Activated naive CD4-positive, alpha-beta T cell treated with anti-CD3 and anti-CD28 coated beads, Interleukin-2, amount 50 U/mL, for 24 hours (primary cell): ENCODE results near the gene COL4A4.

Experiments
- H3K27ac Mint-ChIP-seq: one replicate; pipeline ENCODE4 v1.8.0; 2021; ENCODE audit warnings: mild to moderate bottlenecking, mixed read lengths
- H3K27me3 Mint-ChIP-seq: one replicate; pipeline ENCODE4 v1.8.0; 2021; ENCODE audit warnings: mixed read lengths
- H3K36me3 Mint-ChIP-seq: one replicate; pipeline ENCODE4 v1.8.0; 2021; ENCODE audit warnings: mixed read lengths
- H3K4me1 Mint-ChIP-seq: one replicate; pipeline ENCODE4 v1.8.0; 2021; ENCODE audit warnings: mixed read lengths
- H3K4me3 Mint-ChIP-seq: one replicate; pipeline ENCODE4 v1.8.0; 2021; ENCODE audit warnings: mild to moderate bottlenecking, mixed read lengths
- H3K9me3 Mint-ChIP-seq: one replicate; pipeline ENCODE4 v1.8.0; 2021; ENCODE audit warnings: mixed read lengths

Gene COL4A4

DNA sequence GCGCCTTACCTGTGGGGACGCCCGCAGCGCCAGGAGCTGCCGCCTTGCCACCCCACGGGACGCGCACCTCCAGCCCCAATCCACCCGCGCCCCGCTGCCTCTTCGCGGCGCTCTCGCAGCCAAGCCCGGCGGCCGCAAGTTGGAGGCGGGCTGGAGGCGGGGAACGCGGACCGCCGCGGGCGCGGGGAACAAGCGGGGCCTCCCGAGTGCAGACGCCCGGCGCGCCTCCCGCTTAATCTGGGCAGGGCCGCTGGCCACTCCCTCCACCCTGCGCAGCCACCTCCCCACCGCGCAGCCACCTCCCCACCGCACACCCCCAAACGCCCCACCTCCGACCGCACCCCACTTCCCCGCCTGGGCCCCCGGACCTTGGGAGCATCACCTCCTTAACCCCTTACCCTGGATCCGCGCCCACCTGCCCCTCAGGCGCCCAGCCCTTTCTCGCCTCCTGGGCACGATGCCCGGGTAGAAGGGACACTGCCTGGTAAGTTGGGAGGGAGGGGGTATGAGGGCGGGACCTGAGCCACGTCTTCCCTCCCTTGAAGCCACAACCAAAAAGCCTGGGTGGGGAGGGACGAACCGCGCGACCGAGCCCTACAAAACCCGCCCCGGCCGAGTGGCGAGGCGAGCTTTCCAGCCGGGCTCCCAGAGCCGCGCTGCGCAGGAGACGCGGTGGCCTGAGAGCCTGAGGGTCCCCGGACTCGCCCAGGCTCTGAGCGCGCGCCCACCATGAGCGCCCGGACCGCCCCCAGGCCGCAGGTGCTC is at the start of gene COL4A4, which contains the start of gene COL4A3:
Gene COL4A4 (minus strand): TSS at position 208 of the 765 bp plus-strand sequence. CDS start 16,722 bp downstream, outside the sequence.
Gene COL4A3 (plus strand): TSS at position 627 of the 765 bp plus-strand sequence. CDS start 103 bp downstream, at position 730.
- Mint-ChIP-seq H3K27ac (no peak within 1 kb of the TSS), H3K4me1 (peaks cover 9% of the 10 kb centered on the region), H3K9me3 (peaks cover 11% of the 10 kb centered on the region), H3K27me3 (peaks cover 45% of the 10 kb centered on the region), H3K4me3 (peak within 1 kb of the TSS; percentile 76), H3K36me3 (no peaks in the 10 kb centered on the region)

DNA sequence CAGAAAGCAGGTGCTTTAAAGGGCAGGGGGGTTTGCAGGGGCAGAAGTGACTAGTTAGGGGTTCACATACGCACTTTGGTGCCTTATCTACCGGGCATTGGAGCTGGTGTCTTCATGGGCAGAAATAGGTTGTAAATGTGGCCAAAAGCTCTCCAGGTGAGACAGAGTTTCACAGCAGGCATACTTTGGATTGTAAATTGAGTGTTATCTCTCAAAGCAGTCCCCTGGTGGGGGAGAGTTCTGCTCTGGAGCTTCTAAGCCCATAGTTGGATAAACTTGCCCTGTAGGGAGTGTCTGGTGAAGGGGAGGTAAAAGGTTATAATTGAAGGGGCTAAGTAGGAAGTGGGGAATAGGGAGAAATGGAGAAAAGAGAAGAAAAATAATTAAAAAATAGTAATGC is 43.6 kb upstream of the COL4A4 start:
- Mint-ChIP-seq H3K9me3 (no peaks in the 10 kb centered on the region), H3K4me3 (no peak overlapping the region), H3K27ac (no peak overlapping the region), H3K27me3 (peaks cover 18% of the 10 kb centered on the region), H3K36me3 (no peaks in the 10 kb centered on the region), H3K4me1 (no peaks in the 10 kb centered on the region)

DNA sequence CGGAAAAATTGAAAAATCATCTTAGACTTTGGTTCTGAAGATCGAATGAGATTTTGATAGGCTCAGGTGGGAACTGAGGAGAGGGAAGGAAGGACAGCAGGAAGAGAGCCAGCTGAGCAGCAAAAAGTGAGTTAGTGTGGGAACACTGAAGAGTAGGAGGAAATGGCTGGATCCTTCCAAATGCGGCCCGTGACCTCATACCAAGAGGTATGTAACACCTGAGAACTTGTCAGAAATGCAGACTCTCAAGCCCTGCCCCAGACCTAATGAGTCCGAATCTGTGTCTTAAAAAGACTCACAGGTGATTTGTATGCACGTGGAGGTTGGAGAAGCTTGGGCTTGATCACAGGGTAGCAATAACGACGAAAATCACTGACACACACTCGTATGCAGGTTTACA is 42.4 kb upstream of the COL4A4 start:
- H3K4me1 Mint-ChIP-seq, result no peaks in the 10 kb centered on the region
- no peaks in the 10 kb centered on the region for H3K9me3 Mint-ChIP-seq
- H3K27ac Mint-ChIP-seq, result no peak overlapping the region
- H3K36me3 Mint-ChIP-seq, result no peaks in the 10 kb centered on the region
- H3K4me3 Mint-ChIP-seq, result no peak overlapping the region
- H3K27me3 Mint-ChIP-seq, result peaks cover 13% of the 10 kb centered on the region

DNA sequence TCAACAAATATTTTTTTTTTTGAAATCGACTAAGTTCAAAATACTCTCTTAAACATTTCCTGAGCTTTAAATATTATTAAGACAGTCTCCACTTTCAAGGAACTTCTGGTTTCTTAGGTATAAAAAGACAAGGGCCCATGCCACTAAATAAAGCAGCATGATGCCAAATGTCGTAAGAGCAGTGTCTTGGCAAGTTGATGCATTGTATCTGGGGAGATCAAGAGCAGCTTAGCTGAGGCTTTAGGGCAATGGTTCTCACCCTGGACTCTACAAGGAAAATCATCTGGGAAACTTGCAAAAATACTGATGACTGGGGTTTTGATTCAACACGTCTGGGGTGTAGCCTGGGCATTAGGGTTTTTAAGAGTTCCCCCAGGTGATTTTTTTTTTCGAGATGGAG is 41.7 kb upstream of the COL4A4 start:
- Mint-ChIP-seq H3K27me3 (peaks cover 13% of the 10 kb centered on the region), H3K9me3 (no peaks in the 10 kb centered on the region), H3K4me3 (no peak overlapping the region), H3K36me3 (no peaks in the 10 kb centered on the region), H3K4me1 (no peaks in the 10 kb centered on the region), H3K27ac (no peak overlapping the region)

DNA sequence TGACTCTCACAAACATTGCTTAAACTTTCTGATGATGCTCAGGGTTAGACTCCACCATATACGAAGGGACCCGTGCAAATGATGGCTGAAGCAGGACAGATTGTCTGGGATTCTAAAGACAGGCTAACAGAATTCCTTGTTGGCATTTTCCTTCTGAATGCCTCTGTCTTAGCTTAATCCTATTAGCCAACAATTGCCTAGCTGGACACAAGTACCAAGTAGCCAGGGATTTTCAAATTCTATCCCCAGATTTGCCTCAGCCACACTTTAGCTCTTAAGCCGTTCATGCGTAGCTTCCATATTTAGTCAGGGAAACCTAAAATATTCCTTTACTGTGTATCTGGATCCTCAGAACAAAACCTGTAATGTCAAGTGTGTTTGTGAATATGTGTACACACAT is 40.4 kb upstream of the COL4A4 start:
- peaks cover 9% of the 10 kb centered on the region for H3K27me3 Mint-ChIP-seq
- H3K27ac Mint-ChIP-seq, result no peak overlapping the region
- no peaks in the 10 kb centered on the region for H3K36me3 Mint-ChIP-seq
- no peak overlapping the region for H3K4me3 Mint-ChIP-seq
- H3K9me3 Mint-ChIP-seq, result no peaks in the 10 kb centered on the region
- H3K4me1 Mint-ChIP-seq, result no peaks in the 10 kb centered on the region

DNA sequence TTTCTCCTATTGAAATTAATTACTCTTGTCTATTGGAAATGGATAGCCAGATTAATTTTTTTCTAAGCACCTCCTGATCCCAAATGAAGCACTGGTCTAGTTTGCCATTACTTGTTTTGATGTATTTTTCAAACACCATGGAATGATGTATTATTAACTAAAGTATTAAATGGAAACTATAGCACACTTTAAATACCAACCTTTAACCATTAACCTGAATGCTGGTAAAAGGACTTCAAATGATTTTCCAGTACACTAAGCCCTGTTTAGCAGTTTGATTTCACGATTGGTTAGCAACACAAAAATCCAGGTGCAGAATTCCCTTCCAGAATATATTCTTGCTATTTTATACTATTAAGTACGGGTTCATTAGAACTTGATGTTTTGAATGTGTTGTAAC is 37.8 kb upstream of the COL4A4 start:
- no peak overlapping the region for H3K4me3 Mint-ChIP-seq
- H3K36me3 Mint-ChIP-seq, result no peaks in the 10 kb centered on the region
- peaks cover 2% of the 10 kb centered on the region for H3K27me3 Mint-ChIP-seq
- H3K4me1 Mint-ChIP-seq, result no peaks in the 10 kb centered on the region
- no peak overlapping the region for H3K27ac Mint-ChIP-seq
- H3K9me3 Mint-ChIP-seq, result no peaks in the 10 kb centered on the region

DNA sequence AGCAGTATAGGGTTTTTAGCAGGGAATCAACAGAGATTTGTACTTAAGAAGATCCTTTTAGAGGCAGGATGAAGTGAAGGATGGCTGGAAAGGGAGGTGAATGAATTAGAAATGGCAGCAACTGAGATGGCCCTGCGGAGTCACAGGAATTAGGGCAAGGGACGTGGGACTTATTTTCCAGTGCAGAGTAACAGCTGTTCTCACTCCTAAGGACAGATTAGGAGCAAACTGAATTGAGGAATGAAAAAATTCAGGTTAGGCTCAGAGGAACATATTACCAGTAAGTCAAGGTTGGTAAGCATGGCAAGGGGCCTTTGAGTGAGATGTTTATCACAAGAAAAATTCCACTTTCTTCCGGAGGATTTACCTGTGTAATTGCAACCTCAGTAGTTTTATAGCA is 34.9 kb upstream of the COL4A4 start:
- no peak overlapping the region for H3K27ac Mint-ChIP-seq
- H3K4me3 Mint-ChIP-seq, result no peak overlapping the region
- no peaks in the 10 kb centered on the region for H3K27me3 Mint-ChIP-seq
- H3K4me1 Mint-ChIP-seq, result no peaks in the 10 kb centered on the region
- no peaks in the 10 kb centered on the region for H3K9me3 Mint-ChIP-seq
- H3K36me3 Mint-ChIP-seq, result no peaks in the 10 kb centered on the region

DNA sequence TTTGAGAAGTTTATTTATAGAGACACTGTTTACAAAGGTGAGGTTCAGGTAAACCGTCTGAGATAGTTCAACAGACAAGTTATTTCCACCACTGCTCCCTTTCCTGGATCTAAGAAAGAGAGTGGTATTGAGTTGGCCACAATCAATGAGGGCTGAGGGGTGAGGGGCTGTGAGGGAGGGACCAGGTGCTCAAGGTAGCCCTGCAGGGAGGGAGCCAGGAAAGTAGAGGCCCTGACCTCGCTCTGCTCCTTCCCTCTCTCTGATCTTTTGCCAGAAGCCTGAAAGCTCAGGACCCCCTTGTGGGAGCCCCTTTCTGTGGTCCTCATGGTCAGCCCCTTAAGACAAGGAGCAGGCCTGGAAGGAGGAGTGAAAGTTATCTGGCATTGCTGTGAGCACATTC is 30.2 kb upstream of the COL4A4 start:
- Mint-ChIP-seq H3K9me3 (no peaks in the 10 kb centered on the region), H3K27me3 (peaks cover 6% of the 10 kb centered on the region), H3K27ac (no peak overlapping the region), H3K4me1 (no peaks in the 10 kb centered on the region), H3K4me3 (no peak overlapping the region), H3K36me3 (no peaks in the 10 kb centered on the region)

DNA sequence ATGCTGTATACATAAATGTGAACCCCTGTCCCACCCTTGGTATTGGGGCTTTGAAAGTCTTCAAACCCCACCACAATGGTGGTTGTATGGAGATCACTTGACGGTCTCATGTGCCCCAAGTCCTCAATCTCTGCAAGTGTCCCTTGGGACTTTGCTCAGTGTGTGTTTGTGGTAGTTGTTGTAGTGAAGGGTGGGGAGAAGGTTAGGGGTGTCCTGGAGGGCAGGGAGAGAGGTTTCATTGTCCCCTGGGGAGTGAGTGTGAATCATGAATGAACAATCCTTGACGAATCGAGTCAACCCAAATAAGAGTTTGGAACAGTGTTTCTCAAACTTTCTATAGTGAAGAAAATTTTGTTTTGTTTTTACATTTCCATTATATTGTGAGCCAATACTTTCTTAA is 28.5 kb upstream of the COL4A4 start:
- Mint-ChIP-seq H3K27me3 (peaks cover 13% of the 10 kb centered on the region), H3K4me3 (no peak overlapping the region), H3K4me1 (no peaks in the 10 kb centered on the region), H3K9me3 (no peaks in the 10 kb centered on the region), H3K27ac (no peak overlapping the region), H3K36me3 (no peaks in the 10 kb centered on the region)

DNA sequence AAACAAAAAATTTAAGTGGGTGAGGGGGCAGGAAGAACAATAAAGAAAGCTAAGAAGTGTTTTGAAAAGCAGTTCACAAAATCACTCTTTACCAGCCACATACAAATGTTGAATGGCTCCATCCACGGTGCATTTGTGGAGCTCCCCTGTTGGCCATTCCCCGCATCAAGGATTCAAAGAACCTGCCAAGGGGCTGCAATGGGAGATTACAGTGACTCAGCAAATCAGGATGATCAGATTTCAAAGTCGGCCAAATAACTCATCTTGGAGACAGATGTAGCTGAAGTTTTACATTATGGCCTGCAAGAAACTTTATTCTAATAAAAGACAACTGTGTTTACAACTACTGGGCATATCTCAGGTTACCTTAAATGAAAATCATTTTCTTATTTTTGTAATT is 27.4 kb upstream of the COL4A4 start:
- Mint-ChIP-seq H3K27ac (no peak overlapping the region), H3K4me3 (no peak overlapping the region), H3K9me3 (no peaks in the 10 kb centered on the region), H3K27me3 (peaks cover 13% of the 10 kb centered on the region), H3K4me1 (no peaks in the 10 kb centered on the region), H3K36me3 (no peaks in the 10 kb centered on the region)

DNA sequence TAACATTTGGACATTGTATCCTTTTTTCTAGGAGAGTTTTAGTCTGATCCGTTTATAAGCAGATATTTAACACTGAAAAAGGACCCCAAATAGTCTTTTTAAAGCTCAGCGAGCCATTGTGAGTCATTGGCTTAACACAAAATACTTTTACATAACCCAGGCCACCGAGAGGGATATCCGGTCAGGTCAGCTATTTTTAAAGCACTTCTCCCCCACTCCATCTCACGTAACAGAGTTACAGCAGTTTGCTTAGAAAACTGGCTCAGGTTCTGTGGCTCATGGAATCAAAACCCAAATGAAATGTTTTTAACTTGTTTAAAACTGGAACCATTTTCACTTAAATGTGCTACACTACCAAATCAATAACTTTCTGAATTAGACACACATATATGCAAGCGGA is 24.3 kb upstream of the COL4A4 start:
- no peaks in the 10 kb centered on the region for H3K4me1 Mint-ChIP-seq
- H3K27ac Mint-ChIP-seq, result no peak overlapping the region
- H3K27me3 Mint-ChIP-seq, result peaks cover 13% of the 10 kb centered on the region
- no peaks in the 10 kb centered on the region for H3K9me3 Mint-ChIP-seq
- no peaks in the 10 kb centered on the region for H3K36me3 Mint-ChIP-seq
- H3K4me3 Mint-ChIP-seq, result no peak overlapping the region

DNA sequence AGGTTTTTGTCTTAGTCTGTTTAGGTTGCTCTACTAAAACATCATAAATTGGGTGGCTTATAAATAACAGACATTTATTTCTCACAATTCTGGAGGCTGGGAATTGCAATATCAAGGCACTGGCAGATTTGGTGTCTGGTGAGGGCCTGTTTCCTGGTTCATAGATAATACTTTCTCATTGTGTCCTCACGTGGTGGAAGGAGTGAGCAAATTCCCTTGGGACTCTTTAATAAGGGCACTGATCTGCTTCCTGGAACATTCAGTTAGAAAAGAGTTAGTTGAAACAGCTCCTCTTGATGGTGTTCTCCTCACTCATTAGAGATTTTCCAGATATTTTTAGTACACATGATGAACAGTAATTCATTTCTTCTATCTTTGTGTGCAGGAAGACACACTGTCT is 22.7 kb upstream of the COL4A4 start:
- no peak overlapping the region for H3K27ac Mint-ChIP-seq
- peaks cover 13% of the 10 kb centered on the region for H3K27me3 Mint-ChIP-seq
- H3K36me3 Mint-ChIP-seq, result no peaks in the 10 kb centered on the region
- H3K4me3 Mint-ChIP-seq, result no peak overlapping the region
- no peaks in the 10 kb centered on the region for H3K9me3 Mint-ChIP-seq
- H3K4me1 Mint-ChIP-seq, result no peaks in the 10 kb centered on the region

DNA sequence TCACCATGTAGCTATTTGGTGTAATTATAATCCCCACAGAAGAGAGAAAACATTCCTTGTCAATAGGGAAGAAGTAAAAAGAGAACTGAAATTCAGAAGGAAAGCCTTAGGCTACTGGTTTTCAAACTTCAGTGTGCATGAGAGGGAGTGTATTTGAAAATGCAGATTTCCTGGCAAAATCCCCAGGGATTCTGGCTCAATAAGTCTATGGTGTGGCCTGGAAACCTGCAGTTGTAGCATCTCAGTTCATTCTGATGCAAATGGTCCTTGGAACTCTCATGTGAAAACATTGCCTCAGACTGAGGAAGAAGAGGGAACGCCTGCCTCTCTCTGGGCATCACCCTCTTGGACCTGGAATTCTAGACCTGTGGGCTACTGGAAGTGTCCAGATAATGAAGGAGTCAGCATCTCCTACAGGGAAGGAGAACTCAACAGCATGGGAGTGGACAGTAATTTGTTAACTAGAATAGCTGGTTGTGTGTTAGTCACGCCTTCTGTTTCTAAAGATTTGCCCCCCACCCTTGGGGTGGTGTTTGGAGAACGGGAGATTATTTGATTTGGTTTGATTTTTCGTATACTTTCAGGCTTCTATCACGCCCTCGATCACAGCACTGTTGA is 21.7 kb upstream of the COL4A4 start:
- H3K27ac Mint-ChIP-seq, result no peak overlapping the region
- H3K36me3 Mint-ChIP-seq, result no peaks in the 10 kb centered on the region
- no peaks in the 10 kb centered on the region for H3K4me1 Mint-ChIP-seq
- no peaks in the 10 kb centered on the region for H3K9me3 Mint-ChIP-seq
- H3K27me3 Mint-ChIP-seq, result peaks cover 12% of the 10 kb centered on the region
- no peak overlapping the region for H3K4me3 Mint-ChIP-seq

DNA sequence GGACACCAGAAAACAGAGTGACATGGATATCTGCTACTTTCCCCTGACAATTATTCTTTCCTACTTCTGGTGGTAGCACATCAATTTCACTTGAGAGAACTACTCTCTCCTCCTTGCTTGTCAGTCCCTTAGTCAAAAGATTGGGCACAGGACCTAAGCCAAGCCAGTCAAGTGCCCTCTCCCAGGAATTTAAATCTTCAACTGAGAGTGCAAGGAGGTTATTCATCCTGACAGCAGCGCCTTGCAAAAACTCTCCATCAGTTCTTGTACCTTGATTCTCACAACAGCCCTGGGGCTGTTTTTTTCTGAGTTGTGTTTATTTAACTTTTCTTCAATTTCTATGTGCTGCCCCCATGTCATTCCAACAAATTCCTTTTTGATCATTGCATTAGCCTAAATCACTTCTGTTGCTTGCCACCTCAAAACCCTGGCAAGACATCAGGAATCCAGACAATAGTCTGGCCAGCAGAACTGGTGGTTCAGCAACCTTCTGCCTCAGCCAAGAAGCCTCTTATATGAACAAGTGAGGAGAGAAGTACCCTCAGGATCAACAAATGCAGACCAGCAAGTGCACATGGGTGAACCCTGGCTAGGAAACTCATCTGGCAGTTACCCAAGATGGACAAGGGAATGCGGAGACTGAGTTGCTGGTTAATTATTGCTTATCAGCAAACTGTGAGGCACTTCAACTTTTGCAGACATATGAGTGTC is 19.8 kb upstream of the COL4A4 start:
- no peaks in the 10 kb centered on the region for H3K9me3 Mint-ChIP-seq
- no peak overlapping the region for H3K4me3 Mint-ChIP-seq
- H3K27me3 Mint-ChIP-seq, result peaks cover 10% of the 10 kb centered on the region
- H3K4me1 Mint-ChIP-seq, result no peaks in the 10 kb centered on the region
- no peaks in the 10 kb centered on the region for H3K36me3 Mint-ChIP-seq
- H3K27ac Mint-ChIP-seq, result no peak overlapping the region

DNA sequence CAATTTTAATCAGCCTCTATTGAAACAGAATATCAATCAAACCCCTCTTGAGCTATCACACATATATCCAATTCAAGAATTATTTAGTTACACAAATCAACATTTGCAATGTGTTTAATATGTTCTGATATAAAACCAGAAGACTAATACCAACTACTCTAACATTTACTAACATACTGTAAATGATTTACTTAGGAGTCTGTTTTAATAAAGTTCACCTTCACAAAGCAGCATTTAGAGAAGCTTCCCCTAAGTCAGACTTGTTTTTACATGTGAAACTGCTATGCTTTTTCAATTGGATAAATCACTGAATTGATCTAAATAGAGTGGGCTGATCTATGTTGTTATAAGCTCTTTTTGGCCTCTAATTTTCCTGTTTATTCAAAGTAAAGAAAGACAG is 18.8 kb upstream of the COL4A4 start:
- H3K4me1 Mint-ChIP-seq, result no peaks in the 10 kb centered on the region
- H3K36me3 Mint-ChIP-seq, result no peaks in the 10 kb centered on the region
- H3K27me3 Mint-ChIP-seq, result peaks cover 8% of the 10 kb centered on the region
- no peak overlapping the region for H3K27ac Mint-ChIP-seq
- H3K9me3 Mint-ChIP-seq, result no peaks in the 10 kb centered on the region
- H3K4me3 Mint-ChIP-seq, result no peak overlapping the region

DNA sequence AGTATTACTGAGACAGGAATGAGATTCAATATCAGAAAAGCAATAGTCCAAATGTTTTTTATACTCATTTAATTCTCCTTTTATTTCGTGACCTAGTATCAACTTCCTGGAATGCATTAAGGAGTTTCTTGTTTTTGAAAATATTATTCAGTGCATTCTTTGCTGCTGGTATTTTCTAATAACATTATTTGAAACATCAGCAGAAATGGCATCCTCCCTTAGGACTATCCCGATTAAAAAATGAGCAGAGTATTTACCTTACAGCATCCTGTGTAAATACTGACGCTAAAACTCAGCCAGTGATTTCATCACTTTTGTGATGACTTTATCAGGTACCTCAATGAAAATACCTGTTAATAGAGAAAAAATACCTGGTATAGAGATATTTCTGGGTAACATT is 16.8 kb upstream of the COL4A4 start:
- no peak overlapping the region for H3K4me3 Mint-ChIP-seq
- H3K27me3 Mint-ChIP-seq, result peaks cover 6% of the 10 kb centered on the region
- no peak overlapping the region for H3K27ac Mint-ChIP-seq

More for the DNA sequence above, 16.8 kb upstream of the COL4A4 start:
- Mint-ChIP-seq H3K9me3 (no peaks in the 10 kb centered on the region), H3K36me3 (no peaks in the 10 kb centered on the region), H3K4me1 (no peaks in the 10 kb centered on the region)
